KOPT-K1 (cell line): Measurements from ENCODE around the gene PRPSAP2.

Source experiments
- H3K27ac ChIP-seq: fragments of 200-600 bp; sonication (generic); 2 replicates; pipeline ENCODE4 v1.5.1; 2016; ENCODE audit warnings: antibody characterized with exemption, mild to moderate bottlenecking, low read depth, low read length; ENCODE audit not compliant: poor library complexity, severe bottlenecking
- H3K36me3 ChIP-seq: fragments of 200-600 bp; sonication (generic); 2 replicates; pipeline ENCODE4 v1.5.1; 2017; ENCODE audit warnings: antibody characterized with exemption, mild to moderate bottlenecking, low read length, moderate library complexity; ENCODE audit not compliant: insufficient read depth
- H3K9me3 ChIP-seq: fragments of 200-600 bp; sonication (generic); 2 replicates; pipeline ENCODE4 v1.5.1; 2017; ENCODE audit warnings: antibody characterized with exemption, low read length, mild to moderate bottlenecking; ENCODE audit not compliant: insufficient read depth, poor library complexity, severe bottlenecking

Gene PRPSAP2

GRCh38 chr17:18960241-18960665 is 102.3 kb downstream of the PRPSAP2 start:
- Histone ChIP-seq H3K9me3 (no peaks in the 10 kb centered on the region), H3K27ac (no peak overlapping the region), H3K36me3 (no peaks in the 10 kb centered on the region)

GRCh38 chr17:18960803-18961511 is 103.0 kb downstream of the PRPSAP2 start:
- no peaks in the 10 kb centered on the region for H3K36me3 ChIP-seq
- no peak overlapping the region for H3K27ac ChIP-seq
- no peaks in the 10 kb centered on the region for H3K9me3 ChIP-seq

- Histone ChIP-seq H3K36me3 (no peaks in the 10 kb centered on the region), H3K9me3 (no peaks in the 10 kb centered on the region), H3K27ac (no peak overlapping the region)
Measured at GRCh38 chr17:18961634-18962493, 103.9 kb downstream of the PRPSAP2 start.

- H3K9me3 ChIP-seq: no peaks in the 10 kb centered on the region
- no peaks in the 10 kb centered on the region for H3K36me3 ChIP-seq
- H3K27ac ChIP-seq: no peak overlapping the region
Measured at GRCh38 chr17:18962494-18962815, 104.5 kb downstream of the PRPSAP2 start.

- Histone ChIP-seq H3K36me3 (no peaks in the 10 kb centered on the region), H3K9me3 (no peaks in the 10 kb centered on the region), H3K27ac (no peak overlapping the region)
Measured at GRCh38 chr17:18963126-18964017, 105.4 kb downstream of the PRPSAP2 start.

- H3K9me3 ChIP-seq: no peaks in the 10 kb centered on the region
- H3K27ac ChIP-seq: no peak overlapping the region
- H3K36me3 ChIP-seq: no peaks in the 10 kb centered on the region
Measured at GRCh38 chr17:18964018-18964351, 106.1 kb downstream of the PRPSAP2 start.

GRCh38 chr17:18964550-18964949 is 106.6 kb downstream of the PRPSAP2 start:
- H3K27ac ChIP-seq: no peak overlapping the region
- no peaks in the 10 kb centered on the region for H3K36me3 ChIP-seq
- H3K9me3 ChIP-seq: no peaks in the 10 kb centered on the region

- no peaks in the 10 kb centered on the region for H3K9me3 ChIP-seq
- no peaks in the 10 kb centered on the region for H3K36me3 ChIP-seq
- no peak overlapping the region for H3K27ac ChIP-seq
Measured at GRCh38 chr17:18965530-18966236, 107.8 kb downstream of the PRPSAP2 start.

GRCh38 chr17:18966831-18967624 is 109.1 kb downstream of the PRPSAP2 start:
- Histone ChIP-seq H3K9me3 (no peaks in the 10 kb centered on the region), H3K36me3 (no peaks in the 10 kb centered on the region), H3K27ac (no peak overlapping the region)

- Histone ChIP-seq H3K27ac (no peak overlapping the region), H3K36me3 (no peaks in the 10 kb centered on the region), H3K9me3 (no peaks in the 10 kb centered on the region)
Measured at GRCh38 chr17:18967916-18968315, 110.0 kb downstream of the PRPSAP2 start.

- Histone ChIP-seq H3K27ac (no peak overlapping the region), H3K9me3 (no peaks in the 10 kb centered on the region), H3K36me3 (no peaks in the 10 kb centered on the region)
Measured at GRCh38 chr17:18968345-18968744, 110.4 kb downstream of the PRPSAP2 start.

- no peaks in the 10 kb centered on the region for H3K9me3 ChIP-seq
- no peaks in the 10 kb centered on the region for H3K36me3 ChIP-seq
- no peak overlapping the region for H3K27ac ChIP-seq
Measured at GRCh38 chr17:18968945-18969887, 111.3 kb downstream of the PRPSAP2 start.
